HG02759 (cell line): ENCODE results near the gene DRC3.
A peak's percentile ranks its signal among the peaks of the same experiment; 100 is the strongest.

Experiments used
- ATAC-seq: cut with Tn5 transposase; IDR thresholded peaks from one replicate; pipeline ENCODE4 v1.9.1; 2021; ENCODE audit warnings: mild to moderate bottlenecking, moderate library complexity; ENCODE audit not compliant: unreplicated experiment

DRC3 gene

GRCh38 chr17:18018411-18018921 lies 45.8 kb downstream of the DRC3 start:
- no peak for ATAC-seq

- ATAC-seq, result no peak
These were observed 47.1 kb downstream of the DRC3 start for GRCh38 chr17:18019838-18020154.

GRCh38 chr17:18020971-18021370 lies 48.3 kb downstream of the DRC3 start:
- no peak for ATAC-seq

- no peak for ATAC-seq
These were observed 48.7 kb downstream of the DRC3 start for GRCh38 chr17:18021372-18021771.

GRCh38 chr17:18025241-18025944 lies 52.7 kb downstream of the DRC3 start:
- peak; percentile 53 for ATAC-seq

- ATAC-seq, result no peak
These were observed 53.5 kb downstream of the DRC3 start for GRCh38 chr17:18025945-18026776.

GRCh38 chr17:18027280-18027679 lies 54.6 kb downstream of the DRC3 start:
- ATAC-seq, result no peak

- no peak for ATAC-seq
These were observed 55.7 kb downstream of the DRC3 start for GRCh38 chr17:18028114-18028951.

- no peak for ATAC-seq
These were observed 56.4 kb downstream of the DRC3 start for GRCh38 chr17:18028952-18029540.

GRCh38 chr17:18031955-18032354 lies 59.3 kb downstream of the DRC3 start:
- ATAC-seq, result no peak

- ATAC-seq, result peak; percentile 75
These were observed 60.9 kb downstream of the DRC3 start for GRCh38 chr17:18033442-18034099.

GRCh38 chr17:18035704-18036103 lies 63.0 kb downstream of the DRC3 start:
- ATAC-seq, result no peak

- ATAC-seq, result no peak
These were observed 64.8 kb downstream of the DRC3 start for GRCh38 chr17:18037486-18037885.

GRCh38 chr17:18038149-18038850 lies 65.6 kb downstream of the DRC3 start:
- ATAC-seq, result no peak

GRCh38 chr17:18038861-18039534 lies 66.3 kb downstream of the DRC3 start, which contains the start of the genes ATPAF2 and GID4:
TSS of gene ATPAF2 (minus strand) at chr17:18039168. CDS start at chr17:18039013, 155 bp downstream.
TSS of gene GID4 (plus strand) at chr17:18039408. CDS start at chr17:18039465, 57 bp downstream.
- peak; percentile 93 for ATAC-seq

- ATAC-seq, result peak; percentile 35
These were observed 67.0 kb downstream of the DRC3 start for GRCh38 chr17:18039535-18040260.

GRCh38 chr17:18040261-18040858 lies 67.7 kb downstream of the DRC3 start:
- no peak for ATAC-seq

- no peak for ATAC-seq
These were observed 69.1 kb downstream of the DRC3 start for GRCh38 chr17:18041776-18042175.
